NT2/D1 (cell line): ENCODE data around the gene TMEM233.
"Not testable (repeated sequence)": the region's sequence is repeated elsewhere in the genome, so short reads cannot be mapped to it uniquely, and the experiment has no call there.

Source experiments
- DNase-seq: peaks from one replicate; pipeline ENCODE4 v3.0.0-alpha.2; 2011; ENCODE audit warnings: low read depth, low spot score
- H3K27me3 ChIP-seq: 2 replicates; pipeline ENCODE4 v1.6.0; 2011; ENCODE audit warnings: mild to moderate bottlenecking; ENCODE audit not compliant: insufficient read length, insufficient read depth
- H3K36me3 ChIP-seq: 2 replicates; pipeline ENCODE4 v1.6.1; 2011; ENCODE audit warnings: mild to moderate bottlenecking, low read length, mixed read lengths; ENCODE audit not compliant: insufficient read depth, insufficient read length
- H3K4me1 ChIP-seq: 2 replicates; pipeline ENCODE4 v1.5.1; 2011; ENCODE audit not compliant: insufficient read depth, insufficient read length
- H3K4me3 ChIP-seq: 2 replicates; pipeline ENCODE4 v1.5.1; 2011; ENCODE audit warnings: low read depth; ENCODE audit not compliant: insufficient read length
- H3K9ac ChIP-seq: 2 replicates; pipeline ENCODE4 v1.6.0; 2011; ENCODE audit warnings: low read depth; ENCODE audit not compliant: insufficient read length
- H3K9me3 ChIP-seq: 2 replicates; pipeline ENCODE4 v1.5.1; 2011; ENCODE audit warnings: mild to moderate bottlenecking, low read length; ENCODE audit not compliant: insufficient read depth
- SUZ12 ChIP-seq: IDR thresholded peaks from 2 replicates; pipeline ENCODE4 v1.6.1; 2011; ENCODE audit not compliant: insufficient read length, insufficient read depth; ENCODE audit errors: extremely low read depth
- YY1 ChIP-seq: IDR thresholded peaks from 2 replicates; pipeline ENCODE4 v1.6.1; 2011; ENCODE audit not compliant: insufficient read length, insufficient read depth
- ZNF274 ChIP-seq: IDR thresholded peaks from 2 replicates; pipeline ENCODE4 v1.6.1; 2011; ENCODE audit warnings: mild to moderate bottlenecking, low read depth, low read length

Gene TMEM233

GRCh38 chr12:119613319-119613936 is 19.9 kb downstream of the TMEM233 start:
- H3K4me3 ChIP-seq, result no peak overlapping the region
- H3K27me3 ChIP-seq, result no peaks in the 10 kb centered on the region
- TF ChIP-seq ZNF274 (no peak), YY1 (no peak), SUZ12 (no peak)
- H3K9me3 ChIP-seq, result peaks cover 35% of the 10 kb centered on the region; the same call in 1 of the 2 replicates
- H3K4me1 ChIP-seq, result no peaks in the 10 kb centered on the region
- no peaks in the 10 kb centered on the region for H3K36me3 ChIP-seq
- no peak for DNase-seq
- no peak overlapping the region for H3K9ac ChIP-seq

- no peak overlapping the region for H3K9ac ChIP-seq
- TF ChIP-seq SUZ12 (no peak), ZNF274 (no peak), YY1 (no peak)
- no peak overlapping the region for H3K4me3 ChIP-seq
- H3K4me1 ChIP-seq, result no peaks in the 10 kb centered on the region
- no peaks in the 10 kb centered on the region for H3K27me3 ChIP-seq
- no peaks in the 10 kb centered on the region for H3K36me3 ChIP-seq
- DNase-seq, result no peak
- peaks cover 33% of the 10 kb centered on the region; the same call in 1 of the 2 replicates for H3K9me3 ChIP-seq
These were observed 21.1 kb downstream of the TMEM233 start for GRCh38 chr12:119614705-119615104.

DNA sequence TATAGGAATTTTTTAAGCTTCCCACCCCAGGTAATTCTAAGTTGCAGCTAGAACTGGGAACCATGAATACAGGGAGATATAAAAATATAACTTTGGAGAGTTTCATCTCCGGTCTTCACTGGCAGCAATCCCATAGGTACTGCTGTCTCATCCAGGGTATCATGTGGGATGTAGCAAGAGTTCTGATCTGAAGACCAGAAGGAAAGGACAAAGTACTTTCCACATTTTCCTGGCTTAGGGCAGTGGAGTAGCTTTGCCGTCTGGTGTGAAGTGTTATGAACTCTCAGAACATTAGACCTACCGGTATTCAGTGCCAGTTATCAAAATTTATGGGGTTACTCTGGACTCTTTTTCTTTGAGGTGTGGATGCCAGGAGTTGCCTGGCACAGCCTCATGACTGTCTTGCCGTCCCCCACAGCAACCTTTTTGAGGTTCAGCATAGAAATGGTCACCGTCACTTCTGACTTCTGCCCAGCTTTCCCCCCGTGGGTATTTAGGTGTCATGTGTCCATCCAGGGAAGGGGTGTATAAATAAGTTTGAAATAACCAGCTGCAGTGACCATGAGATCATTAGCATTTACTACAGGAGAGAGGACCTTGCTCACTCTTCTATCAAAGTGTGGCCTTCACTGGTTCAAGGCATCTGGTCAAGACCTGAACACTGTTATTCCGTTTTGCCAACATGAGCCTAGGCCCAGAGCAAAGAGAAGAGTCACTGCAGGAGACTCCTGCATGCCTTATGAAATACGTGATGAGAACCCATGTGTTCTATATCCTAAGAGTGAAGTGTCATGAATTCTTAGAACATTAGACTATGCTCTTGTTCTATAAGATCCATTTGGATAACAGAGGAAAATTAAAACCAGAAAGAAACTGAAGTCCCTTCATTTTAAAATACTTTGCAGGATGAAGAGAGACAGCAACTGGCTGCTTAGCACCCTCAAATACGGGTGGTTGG is 22.2 kb downstream of the TMEM233 start:
- DNase-seq, result no peak
- no peak overlapping the region for H3K4me3 ChIP-seq
- H3K36me3 ChIP-seq, result no peaks in the 10 kb centered on the region
- no peak overlapping the region for H3K9ac ChIP-seq
- H3K9me3 ChIP-seq, result peaks cover 22% of the 10 kb centered on the region; the same call in 1 of the 2 replicates
- H3K4me1 ChIP-seq, result no peaks in the 10 kb centered on the region
- TF ChIP-seq ZNF274 (no peak), YY1 (no peak), SUZ12 (no peak)
- no peaks in the 10 kb centered on the region for H3K27me3 ChIP-seq

GRCh38 chr12:119618328-119618896 is 24.8 kb downstream of the TMEM233 start:
- not testable (repeated sequence) for DNase-seq, H3K4me1 ChIP-seq, H3K9ac ChIP-seq, H3K36me3 ChIP-seq, H3K4me3 ChIP-seq, H3K27me3 ChIP-seq
- peaks cover 17% of the 10 kb centered on the region; the same call in 1 of the 2 replicates for H3K9me3 ChIP-seq

GRCh38 chr12:119620490-119620889 is 26.9 kb downstream of the TMEM233 start:
- TF ChIP-seq SUZ12, result no peak
- TF ChIP-seq ZNF274, result no peak
- TF ChIP-seq YY1, result no peak
- Histone ChIP-seq H3K4me1 (no peaks in the 10 kb centered on the region), H3K9me3 (peaks cover 17% of the 10 kb centered on the region; the same call in 1 of the 2 replicates)

DNA sequence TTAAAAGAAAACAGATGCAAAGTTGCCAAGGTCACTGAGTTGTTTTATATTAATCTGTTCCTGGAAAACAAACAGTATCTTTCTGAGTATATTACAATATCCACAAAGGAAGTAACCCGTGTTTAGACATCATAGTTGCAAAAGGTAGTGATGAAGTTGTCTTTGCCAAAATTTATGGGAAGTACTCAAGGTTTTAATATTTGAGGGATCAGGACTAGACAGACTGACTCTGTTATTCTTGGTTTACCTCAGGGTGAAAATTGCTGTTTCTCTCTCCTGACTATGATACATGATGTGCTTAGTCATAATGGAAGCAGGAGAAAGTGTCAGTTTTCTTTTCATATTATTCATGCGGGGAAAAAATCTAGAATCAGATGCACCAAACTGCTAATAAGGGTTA is 28.3 kb downstream of the TMEM233 start:
- Histone ChIP-seq H3K27me3 (peaks cover 8% of the 10 kb centered on the region), H3K9me3 (peaks cover 17% of the 10 kb centered on the region; the same call in 1 of the 2 replicates), H3K9ac (no peak overlapping the region), H3K4me1 (no peaks in the 10 kb centered on the region), H3K4me3 (no peak overlapping the region), H3K36me3 (no peaks in the 10 kb centered on the region)
- TF ChIP-seq ZNF274 (no peak), YY1 (no peak), SUZ12 (no peak)
- no peak for DNase-seq

More at GRCh38 chr12:119620490-119620889, 26.9 kb downstream of the TMEM233 start:
- H3K9ac ChIP-seq, result no peak overlapping the region
- peaks cover 8% of the 10 kb centered on the region for H3K27me3 ChIP-seq
- DNase-seq, result no peak
- no peak overlapping the region for H3K4me3 ChIP-seq
- no peaks in the 10 kb centered on the region for H3K36me3 ChIP-seq

GRCh38 chr12:119624966-119625365 is 31.4 kb downstream of the TMEM233 start:
- DNase-seq, result no peak
- Histone ChIP-seq H3K4me3 (no peak overlapping the region), H3K36me3 (no peaks in the 10 kb centered on the region), H3K9ac (no peak overlapping the region), H3K9me3 (no peaks in the 10 kb centered on the region; the same call in 1 of the 2 replicates), H3K27me3 (peaks cover 8% of the 10 kb centered on the region), H3K4me1 (peaks cover 2% of the 10 kb centered on the region)
- no peak for TF ChIP-seq ZNF274
- TF ChIP-seq YY1, result no peak
- no peak for TF ChIP-seq SUZ12
